Measurements from ENCODE around the gene BCL2. TPM values are rescaled to one million over a fixed set of nuclear protein-coding genes. Genes with fewer than 3 reads are reported as not detected.

The BCL2 gene
- total RNA-seq, 1 donor from 2014 or later = 9.3 TPM

DNA sequence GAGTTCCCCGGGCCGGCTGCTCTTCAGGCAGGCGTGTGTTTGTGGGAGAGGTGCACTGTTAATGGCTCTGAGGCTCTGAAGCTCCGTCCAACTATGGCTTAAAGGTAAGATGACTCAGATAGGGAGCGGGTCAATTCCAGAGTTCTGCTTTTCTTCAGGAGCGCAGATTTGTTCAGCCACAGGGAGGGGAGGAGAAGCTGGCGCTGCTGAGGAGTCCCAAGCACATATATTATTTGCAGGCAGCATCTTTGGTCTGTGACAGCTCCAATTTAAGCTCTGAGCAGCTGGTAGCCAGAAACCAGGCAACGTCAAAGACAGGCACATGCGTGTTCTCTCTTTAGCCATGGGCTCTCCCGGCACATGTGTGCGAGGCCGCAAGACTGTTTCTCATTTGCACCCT lies 229.2 kb downstream of the BCL2 start:
- DNase-seq (ENCODE audit: low spot score in 2 of 2, unreplicated experiment in 2 of 2) = no peak
- Mint-ChIP-seq H3K4me1 (peaks cover 16% of the 10 kb centered on the region), H3K36me3 (no peaks in the 10 kb centered on the region), H3K4me3 (no peak overlapping the region), H3K27me3 (ENCODE audit: low read depth) (no peaks in the 10 kb centered on the region), H3K9me3 (no peaks in the 10 kb centered on the region), H3K27ac (peak overlapping the region; percentile 79)
- TF ChIP-seq, protein P1, sequence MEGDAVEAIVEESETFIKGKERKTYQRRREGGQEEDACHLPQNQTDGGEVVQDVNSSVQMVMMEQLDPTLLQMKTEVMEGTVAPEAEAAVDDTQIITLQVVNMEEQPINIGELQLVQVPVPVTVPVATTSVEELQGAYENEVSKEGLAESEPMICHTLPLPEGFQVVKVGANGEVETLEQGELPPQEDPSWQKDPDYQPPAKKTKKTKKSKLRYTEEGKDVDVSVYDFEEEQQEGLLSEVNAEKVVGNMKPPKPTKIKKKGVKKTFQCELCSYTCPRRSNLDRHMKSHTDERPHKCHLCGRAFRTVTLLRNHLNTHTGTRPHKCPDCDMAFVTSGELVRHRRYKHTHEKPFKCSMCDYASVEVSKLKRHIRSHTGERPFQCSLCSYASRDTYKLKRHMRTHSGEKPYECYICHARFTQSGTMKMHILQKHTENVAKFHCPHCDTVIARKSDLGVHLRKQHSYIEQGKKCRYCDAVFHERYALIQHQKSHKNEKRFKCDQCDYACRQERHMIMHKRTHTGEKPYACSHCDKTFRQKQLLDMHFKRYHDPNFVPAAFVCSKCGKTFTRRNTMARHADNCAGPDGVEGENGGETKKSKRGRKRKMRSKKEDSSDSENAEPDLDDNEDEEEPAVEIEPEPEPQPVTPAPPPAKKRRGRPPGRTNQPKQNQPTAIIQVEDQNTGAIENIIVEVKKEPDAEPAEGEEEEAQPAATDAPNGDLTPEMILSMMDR (IDR thresholded peaks at IDR 0.05; ENCODE audit: unreplicated experiment) = no peak

DNA sequence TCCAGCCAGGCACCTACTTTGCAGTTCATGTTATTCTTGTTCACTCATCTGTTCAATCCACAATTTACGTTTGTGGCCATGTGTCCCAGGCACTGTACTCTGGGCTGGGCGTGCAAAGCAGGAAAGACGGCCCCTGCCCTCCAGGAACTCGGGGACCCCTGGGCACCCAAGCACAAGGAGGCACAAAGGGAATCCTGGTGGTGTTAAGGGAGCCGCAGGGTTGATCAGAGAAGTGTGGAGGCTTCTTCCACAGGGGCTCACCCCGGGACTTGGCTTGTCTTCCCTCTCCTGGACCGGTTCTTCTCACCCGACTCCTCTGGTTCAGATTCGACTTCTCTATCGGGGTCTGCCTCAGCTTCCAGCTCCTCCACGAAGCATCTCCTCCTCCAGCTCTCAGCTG lies 230.5 kb downstream of the BCL2 start:
- Mint-ChIP-seq H3K36me3 (no peaks in the 10 kb centered on the region), H3K9me3 (no peaks in the 10 kb centered on the region)
- TF ChIP-seq, protein P1 (IDR thresholded peaks at IDR 0.05; ENCODE audit: unreplicated experiment) = no peak

DNA sequence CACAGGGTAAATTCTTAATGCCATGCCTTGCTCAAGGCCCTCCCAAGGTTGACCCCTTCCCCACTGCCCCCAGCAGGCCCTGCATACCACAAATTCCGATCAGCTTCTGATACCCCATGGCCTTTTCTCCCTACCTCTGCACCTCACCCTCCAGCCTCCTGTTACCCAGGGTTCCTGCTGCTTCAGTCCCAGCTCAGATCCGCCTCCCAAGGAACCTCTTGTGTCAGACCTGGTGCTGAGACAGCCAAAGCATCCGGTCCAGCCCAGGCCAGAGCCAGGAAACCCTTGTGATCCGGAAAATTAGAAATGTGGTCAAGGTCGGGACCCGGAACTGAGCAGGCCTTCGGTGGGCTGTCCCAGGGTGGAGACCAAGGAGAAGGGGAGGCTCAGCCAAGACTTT lies 231.3 kb downstream of the BCL2 start:
- H3K4me1 Mint-ChIP-seq = peaks cover 16% of the 10 kb centered on the region
- TF ChIP-seq, protein P1 (IDR thresholded peaks at IDR 0.05; ENCODE audit: unreplicated experiment) = no peak
- peak overlapping the region; percentile 1 for H3K27ac Mint-ChIP-seq
- no peaks in the 10 kb centered on the region for H3K36me3 Mint-ChIP-seq
- H3K4me3 Mint-ChIP-seq = no peak overlapping the region
- no peaks in the 10 kb centered on the region for H3K9me3 Mint-ChIP-seq
- DNase-seq (ENCODE audit: low spot score in 2 of 2, unreplicated experiment in 2 of 2) = no peak
- H3K27me3 Mint-ChIP-seq (ENCODE audit: low read depth) = no peaks in the 10 kb centered on the region

More for the DNA sequence above, 230.5 kb downstream of the BCL2 start:
- no peaks in the 10 kb centered on the region for H3K27me3 Mint-ChIP-seq (ENCODE audit: low read depth)
- peaks cover 16% of the 10 kb centered on the region for H3K4me1 Mint-ChIP-seq
- no peak overlapping the region for H3K4me3 Mint-ChIP-seq
- no peak overlapping the region for H3K27ac Mint-ChIP-seq
- no peak for DNase-seq (ENCODE audit: low spot score in 2 of 2, unreplicated experiment in 2 of 2)

DNA sequence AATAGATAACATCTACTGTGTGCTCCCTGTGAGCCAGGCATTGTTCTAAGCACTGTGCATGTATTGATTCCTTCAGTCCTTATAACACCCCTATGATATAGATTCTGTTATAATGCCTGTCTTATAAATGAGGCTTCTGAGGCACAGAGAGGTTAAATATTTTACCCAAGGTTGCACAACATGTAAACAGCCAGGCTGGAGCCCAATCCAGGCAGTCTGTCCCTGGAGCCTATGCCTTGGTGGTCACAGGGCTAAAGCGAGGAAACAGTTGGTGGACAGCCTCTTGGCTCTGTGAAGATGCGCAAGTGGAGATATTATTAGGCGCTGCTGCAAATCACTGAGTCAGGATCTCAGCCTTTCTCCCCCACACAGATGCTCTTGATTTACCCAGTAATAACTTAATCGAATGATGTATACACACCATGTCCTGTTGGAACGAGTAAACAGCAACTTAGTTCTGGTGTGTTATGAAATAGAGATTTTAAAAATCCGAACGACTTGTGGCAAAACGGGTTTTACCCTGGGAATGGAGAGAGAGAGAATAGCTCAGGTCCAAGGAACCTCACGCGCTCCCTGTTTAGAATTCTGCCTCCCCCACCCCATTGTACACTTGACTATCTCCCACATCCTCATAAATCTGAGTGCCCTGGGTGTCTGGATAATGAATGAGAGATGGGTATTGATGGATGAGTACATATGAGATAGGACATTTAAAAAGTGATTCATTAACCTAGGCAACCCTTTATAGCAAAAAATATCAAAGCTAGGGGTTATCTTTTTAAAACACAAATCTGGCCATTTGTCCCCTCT lies 231.9 kb downstream of the BCL2 start:
- Mint-ChIP-seq H3K4me1 (peaks cover 18% of the 10 kb centered on the region), H3K27me3 (ENCODE audit: low read depth) (no peaks in the 10 kb centered on the region), H3K4me3 (no peak overlapping the region), H3K36me3 (no peaks in the 10 kb centered on the region), H3K9me3 (no peaks in the 10 kb centered on the region), H3K27ac (peak overlapping the region; percentile 59)
- no peak for DNase-seq (ENCODE audit: low spot score in 2 of 2, unreplicated experiment in 2 of 2)
- TF ChIP-seq, protein P1 (IDR thresholded peaks at IDR 0.05; ENCODE audit: unreplicated experiment) = no peak

DNA sequence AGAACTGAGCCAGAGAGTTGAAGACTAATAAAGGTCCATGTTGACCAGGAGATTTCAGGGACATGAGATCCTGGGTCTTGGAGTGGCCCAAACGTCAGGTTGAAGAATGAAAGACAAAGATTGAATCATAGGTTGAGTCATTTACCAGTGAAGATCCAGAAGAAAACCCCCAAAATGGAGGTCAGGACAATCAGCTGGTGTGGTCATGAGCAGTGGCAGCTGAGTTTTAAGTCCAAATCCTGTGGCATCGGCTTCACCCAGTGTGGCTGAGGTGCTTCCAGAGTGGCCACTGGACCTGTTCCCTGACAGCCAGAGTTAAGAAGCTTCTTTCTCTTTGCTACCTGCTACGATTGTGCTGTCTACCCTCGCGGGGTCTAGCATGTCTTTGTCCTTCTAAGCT lies 234.0 kb downstream of the BCL2 start:
- H3K4me3 Mint-ChIP-seq = no peak overlapping the region
- no peaks in the 10 kb centered on the region for H3K36me3 Mint-ChIP-seq

More for the DNA sequence above, 234.0 kb downstream of the BCL2 start:
- Mint-ChIP-seq H3K27me3 (ENCODE audit: low read depth) (no peaks in the 10 kb centered on the region), H3K9me3 (no peaks in the 10 kb centered on the region), H3K27ac (no peak overlapping the region), H3K4me1 (peaks cover 18% of the 10 kb centered on the region)
- DNase-seq (ENCODE audit: low spot score in 2 of 2, unreplicated experiment in 2 of 2) = no peak
- TF ChIP-seq, protein P1 (IDR thresholded peaks at IDR 0.05; ENCODE audit: unreplicated experiment) = no peak

All from mesothelial cell of epicardium (in vitro differentiated cells).